GM03348 (cell line): ENCODE results near the gene ENO1.
A peak's percentile ranks its signal among the peaks of the same experiment; 100 is the strongest.
"Not testable (repeated sequence)": the region's sequence is repeated elsewhere in the genome, so short reads cannot be mapped to it uniquely, and the experiment has no call there.

ENCODE experiments used
- DNase-seq: peaks from one replicate; pipeline ENCODE4 v3.0.0; 2012; ENCODE audit warnings: low spot score

The ENO1 gene

DNA sequence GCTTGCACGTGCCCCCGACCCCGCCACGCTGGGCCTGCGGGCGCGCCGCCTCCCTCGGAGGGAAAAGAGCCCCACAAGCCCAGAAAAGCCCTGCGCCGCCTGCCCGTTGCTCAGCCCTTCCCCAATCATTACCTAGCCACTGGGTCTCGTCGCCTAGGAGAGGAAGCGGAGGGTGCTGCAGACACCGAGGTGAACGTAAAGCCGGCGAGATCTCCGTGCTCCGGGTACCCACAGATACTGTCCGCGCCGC is at the start of gene ENO1:
Gene ENO1 (minus strand): TSS at position 239 of the 250 bp plus-strand sequence. CDS start 3,778 bp downstream, outside the sequence.
- no peak for DNase-seq

GRCh38 chr1:8926707-8927694 is 48.5 kb upstream of the ENO1 start:
- DNase-seq = no peak

DNA sequence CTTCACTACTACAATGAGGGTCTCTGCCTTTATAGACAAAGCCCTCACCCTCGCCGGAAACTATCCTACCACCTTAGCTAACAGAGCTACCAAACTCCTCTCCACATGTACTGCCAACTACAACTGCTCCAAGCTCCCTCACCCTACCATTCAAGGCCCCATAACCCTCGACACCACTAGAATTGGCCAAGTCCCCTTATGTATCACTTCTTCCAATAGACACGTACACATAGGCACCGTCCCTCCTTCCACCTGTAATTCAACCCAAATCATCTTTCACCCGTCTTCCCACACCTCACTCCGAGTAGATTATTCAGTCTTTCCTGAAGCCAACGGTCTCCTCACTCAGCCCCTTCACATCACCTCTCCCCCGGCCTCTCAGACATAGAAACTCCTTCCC is 47.5 kb upstream of the ENO1 start:
- no peak for DNase-seq

GRCh38 chr1:8925406-8925805 is 46.9 kb upstream of the ENO1 start:
- DNase-seq = no peak

- no peak for DNase-seq
Measured at GRCh38 chr1:8922962-8923361, 44.5 kb upstream of the ENO1 start.

- DNase-seq = not testable (repeated sequence)
Measured at GRCh38 chr1:8917536-8917935, 39.0 kb upstream of the ENO1 start.

GRCh38 chr1:8915446-8915845 is 37.0 kb upstream of the ENO1 start:
- no peak for DNase-seq

GRCh38 chr1:8914466-8914865 is 36.0 kb upstream of the ENO1 start:
- no peak for DNase-seq

DNA sequence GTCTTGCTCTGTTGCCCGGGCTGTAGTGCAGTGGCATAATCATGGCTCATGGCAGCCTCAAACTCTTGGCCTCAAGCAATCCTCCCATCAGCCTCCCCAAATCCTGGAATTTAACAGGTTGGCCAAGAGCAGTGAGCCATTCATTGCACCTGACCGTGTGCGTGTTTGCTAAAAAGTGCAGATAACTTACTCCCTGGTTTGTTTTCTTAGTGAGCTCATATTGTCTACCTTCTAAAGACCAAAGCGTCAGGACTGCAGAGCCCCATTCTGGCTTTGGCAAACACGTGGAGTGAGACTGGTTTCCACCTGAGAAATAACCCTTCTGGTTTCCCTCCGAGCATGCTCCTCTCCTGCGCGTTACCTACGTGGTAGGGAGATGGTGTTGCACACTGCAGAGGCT is 35.0 kb upstream of the ENO1 start:
- no peak for DNase-seq

DNA sequence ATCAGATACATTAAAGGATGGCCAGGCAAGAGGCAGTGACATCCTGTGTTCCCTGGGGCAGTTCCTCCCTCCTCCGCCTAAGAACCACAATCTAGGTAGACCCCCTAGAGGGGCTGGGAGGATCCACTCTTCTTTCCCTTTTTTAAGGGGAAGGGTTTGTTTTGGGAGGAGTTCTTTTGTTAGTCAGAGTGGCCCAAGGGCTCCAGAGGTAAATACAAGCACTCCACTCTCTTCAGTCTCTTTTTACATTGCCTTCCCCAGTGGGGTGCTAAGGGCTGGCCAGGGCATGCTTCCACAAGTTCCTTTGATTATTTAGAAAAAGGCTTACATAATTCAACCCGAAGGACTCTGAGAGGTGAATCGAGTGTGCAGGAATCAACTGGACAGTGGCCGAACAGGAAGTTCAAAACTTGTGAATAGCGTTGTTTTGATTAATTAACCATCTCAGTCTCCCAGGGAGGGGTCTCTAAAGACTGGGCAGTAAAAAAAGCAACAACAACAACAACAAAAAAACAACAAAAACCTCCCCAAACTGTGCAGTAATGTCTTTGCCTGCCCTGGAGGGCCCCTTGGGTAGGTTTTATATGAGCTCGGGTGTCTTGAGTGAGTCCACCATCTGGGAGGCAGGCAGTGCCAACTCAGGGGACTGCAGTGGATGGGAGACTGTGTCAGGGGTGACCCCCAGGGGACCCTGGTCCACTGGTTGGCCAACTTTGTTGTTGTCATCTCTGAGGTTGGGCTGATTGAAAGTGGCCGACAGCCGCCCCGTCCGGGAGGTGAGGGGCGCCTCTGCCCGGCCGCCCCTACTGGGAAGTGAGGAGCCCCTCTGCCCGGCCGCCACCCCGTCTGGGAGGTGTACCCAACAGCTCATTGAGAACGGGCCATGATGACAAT is 33.2 kb upstream of the ENO1 start:
- DNase-seq = no peak

DNA sequence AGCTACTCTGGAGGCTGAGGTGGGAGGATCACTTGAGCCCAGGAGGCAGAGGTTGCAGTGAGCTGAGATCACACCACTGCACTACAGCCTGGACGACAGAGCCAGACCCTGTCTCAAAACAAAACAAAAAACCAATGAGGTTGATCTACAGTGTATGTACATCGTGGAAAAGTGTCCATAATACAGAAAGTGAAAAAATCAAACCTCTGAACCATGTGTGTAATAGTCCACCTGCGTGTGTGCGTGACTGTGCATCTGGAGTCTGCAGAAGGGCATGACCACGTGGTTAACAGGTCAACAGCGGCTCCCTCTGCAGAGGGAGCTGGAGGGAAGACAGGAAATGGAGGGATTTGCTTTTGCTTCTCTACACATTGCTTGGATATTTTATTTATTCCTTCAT is 32.4 kb upstream of the ENO1 start:
- no peak for DNase-seq

DNA sequence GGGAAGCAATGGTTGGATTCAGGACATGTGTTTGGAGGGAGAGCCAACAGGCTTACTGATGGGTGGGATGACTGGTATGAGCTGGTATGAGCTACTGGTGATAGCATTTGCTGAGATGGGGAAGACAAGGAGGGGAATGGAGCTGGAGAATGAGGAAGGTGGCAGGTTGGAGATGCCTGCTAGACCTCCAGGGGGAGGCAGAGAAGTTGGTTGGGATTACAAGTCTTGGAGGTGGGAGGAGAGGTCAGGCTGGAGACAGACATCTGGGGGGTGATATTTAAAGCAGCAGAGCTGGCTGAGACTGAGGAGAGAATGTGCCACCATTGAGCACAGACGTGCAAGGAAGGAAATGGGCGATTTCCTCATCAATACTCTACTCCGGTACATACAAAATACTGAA is 31.8 kb upstream of the ENO1 start:
- no peak for DNase-seq

GRCh38 chr1:8908388-8909151 is 30.1 kb upstream of the ENO1 start:
- no peak for DNase-seq

DNA sequence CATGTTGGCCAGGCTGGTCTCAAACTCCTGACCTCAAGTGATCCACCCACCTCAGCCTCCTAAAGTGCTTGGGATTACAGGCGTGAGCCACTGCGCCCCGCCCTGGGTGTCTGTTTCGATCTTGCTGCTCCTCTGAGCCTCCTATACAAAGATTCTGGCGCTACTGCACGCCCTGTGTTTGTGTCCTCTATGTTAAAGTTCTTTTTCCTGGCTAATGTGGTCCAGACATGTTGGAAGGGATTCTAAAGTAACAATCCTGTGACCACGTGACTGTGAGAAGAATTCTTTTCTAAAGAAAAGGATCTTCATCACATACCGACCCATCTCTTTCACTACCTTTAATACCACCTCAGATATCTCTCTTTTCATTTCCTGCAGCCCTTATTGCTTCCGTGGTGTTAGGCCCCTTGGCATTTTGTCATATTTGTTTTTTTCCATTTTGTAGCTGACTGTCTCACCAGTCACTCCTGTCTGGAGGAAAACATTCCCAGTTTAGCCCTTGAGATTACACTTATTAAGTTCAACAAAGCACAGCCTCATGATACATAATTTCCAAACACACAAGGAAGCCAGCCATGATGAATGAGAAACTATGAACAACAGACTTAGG is 27.2 kb upstream of the ENO1 start:
- peak; percentile 45 for DNase-seq

- peak; percentile 92 for DNase-seq
Measured at GRCh38 chr1:8903908-8904650, 25.6 kb upstream of the ENO1 start.

- peak; percentile 24 for DNase-seq
Measured at GRCh38 chr1:8903410-8903809, 24.9 kb upstream of the ENO1 start.

GRCh38 chr1:8902765-8903164 is 24.3 kb upstream of the ENO1 start:
- DNase-seq = peak; percentile 50

DNA sequence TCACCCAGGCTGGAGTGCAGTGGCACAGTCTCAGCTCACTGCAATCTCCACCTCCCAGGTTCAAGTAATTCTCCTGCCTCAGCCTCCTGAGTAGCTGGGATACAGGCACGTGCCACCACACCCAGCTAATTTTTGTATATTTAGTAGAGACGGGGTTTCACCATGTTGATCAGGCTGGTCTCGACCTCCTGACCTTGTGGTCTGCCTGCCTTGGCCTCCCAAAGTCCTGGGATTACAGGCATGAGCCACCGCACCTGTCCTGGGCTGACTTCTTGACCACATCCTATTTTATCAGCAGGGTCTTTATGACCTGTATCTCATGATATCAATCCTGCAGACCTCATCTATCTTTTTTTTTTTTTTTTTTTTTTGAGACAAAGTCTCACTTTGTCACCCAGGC is 22.2 kb upstream of the ENO1 start:
- DNase-seq = not testable (repeated sequence)

DNA sequence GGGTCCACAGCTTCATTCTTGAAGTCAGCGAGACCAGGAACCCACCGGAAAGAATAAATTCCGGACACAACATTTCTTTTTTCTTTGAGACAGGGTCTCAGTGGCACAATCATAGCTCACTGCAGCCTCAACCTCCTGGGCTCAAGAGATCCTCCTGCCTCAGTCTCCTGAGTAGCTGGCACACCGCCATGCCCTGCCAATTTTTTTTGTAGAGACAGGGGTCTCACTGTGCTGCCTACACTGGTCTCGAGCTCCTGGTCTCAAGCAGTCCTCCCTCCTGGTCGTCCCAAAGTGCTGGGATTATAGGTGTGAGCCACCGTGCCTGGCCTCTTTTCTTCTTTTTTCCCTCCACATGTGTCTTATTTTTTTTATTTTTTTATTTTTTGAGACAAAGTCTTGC is 20.6 kb upstream of the ENO1 start:
- no peak for DNase-seq

GRCh38 chr1:8898418-8898817 is 19.9 kb upstream of the ENO1 start:
- not testable (repeated sequence) for DNase-seq

DNA sequence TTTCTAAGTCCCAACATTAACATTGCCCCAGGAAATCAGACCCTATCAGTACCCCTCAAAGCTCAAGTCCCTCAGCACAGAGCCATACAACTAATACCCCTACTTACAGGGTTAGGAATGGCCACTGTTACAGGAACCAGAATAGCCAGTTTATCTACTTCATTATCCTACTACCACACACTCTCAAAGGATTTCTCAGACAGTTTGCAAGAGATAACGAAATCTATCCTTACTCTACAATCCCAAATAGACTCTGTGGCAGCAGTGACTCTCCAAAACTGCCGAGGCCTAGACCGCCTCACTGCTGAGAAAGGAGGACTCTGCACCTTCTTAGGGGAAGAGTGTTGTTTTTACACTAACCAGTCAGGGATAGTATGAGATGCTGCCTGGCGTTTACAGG is 19.0 kb upstream of the ENO1 start:
- DNase-seq = not testable (repeated sequence)
